ENCODE measurements around the gene CENATAC.

- TF ChIP-seq POLR2A (IDR thresholded peaks at IDR 0.05) (no peak), CTCF (IDR thresholded peaks at IDR 0.05 in 4 of 5, conservative IDR thresholded peaks at IDR 0.05 in 1 of 5) (peak in 1 of 5 experiments; percentile 46)
Measured at GRCh38 chr11:118956847-118957469, 41.0 kb upstream of the CENATAC start.
